Glutamatergic neuron (in vitro differentiated cells): ENCODE results near the gene ASXL1. TPM values are rescaled to one million over a fixed set of nuclear protein-coding genes. Genes with fewer than 3 reads are reported as not detected.

Experiments
- DNase-seq: peaks from one replicate; pipeline ENCODE4 v3.0.0; 2022
- H3K27ac Mint-ChIP-seq: one replicate; pipeline ENCODE4 v1.8.0; 2020; ENCODE audit warnings: mild to moderate bottlenecking, mixed read lengths, inconsistent platforms; ENCODE audit not compliant: unreplicated experiment
- H3K27me3 Mint-ChIP-seq: one replicate; pipeline ENCODE4 v1.8.0; 2020; ENCODE audit warnings: mild to moderate bottlenecking, moderate library complexity, mixed read lengths, inconsistent platforms; ENCODE audit not compliant: unreplicated experiment
- H3K36me3 Mint-ChIP-seq: one replicate; pipeline ENCODE4 v1.8.0; 2020; ENCODE audit warnings: mild to moderate bottlenecking, mixed read lengths, inconsistent platforms; ENCODE audit not compliant: unreplicated experiment
- H3K4me1 Mint-ChIP-seq: one replicate; pipeline ENCODE4 v1.8.0; 2020; ENCODE audit warnings: mild to moderate bottlenecking, low read depth, mixed read lengths, inconsistent platforms; ENCODE audit not compliant: unreplicated experiment
- H3K4me3 Mint-ChIP-seq: one replicate; pipeline ENCODE4 v1.8.0; 2020; ENCODE audit warnings: mild to moderate bottlenecking, mixed read lengths, inconsistent platforms; ENCODE audit not compliant: unreplicated experiment
- H3K9me3 Mint-ChIP-seq: one replicate; pipeline ENCODE4 v1.8.0; 2020; ENCODE audit warnings: mild to moderate bottlenecking, moderate library complexity, mixed read lengths, inconsistent platforms; ENCODE audit not compliant: unreplicated experiment
- CTCF ChIP-seq: fragments of 200-600 bp; sonication (generic); IDR thresholded peaks from one replicate; pipeline ENCODE4 v1.5.0; 2021; ENCODE audit not compliant: partially characterized antibody, unreplicated experiment
- total RNA-seq: library from RNA; stranded (reverse); fragmentation: NEBNext Ultra II Directional; extraction: Animal tissue kit (Norgen Biotek cat#: 25700); gene quantifications from one replicate; pipeline ENCODE4 v1.2.1, GENCODE V29; 2021; ENCODE audit not compliant: unreplicated experiment

The ASXL1 gene
- total RNA-seq, 1 donor from 2014 or later = 85.1 TPM

- H3K36me3 Mint-ChIP-seq = peaks cover 26% of the 10 kb centered on the region
- H3K27ac Mint-ChIP-seq = no peak overlapping the region
- H3K9me3 Mint-ChIP-seq = peaks cover 8% of the 10 kb centered on the region
- H3K4me1 Mint-ChIP-seq = peaks cover 9% of the 10 kb centered on the region
- no peak overlapping the region for H3K4me3 Mint-ChIP-seq
- DNase-seq = no peak
- no peak for TF ChIP-seq CTCF
- peaks cover 3% of the 10 kb centered on the region for H3K27me3 Mint-ChIP-seq
Measured at GRCh38 chr20:32435449-32436107, 77.4 kb downstream of the ASXL1 start.

- no peak for DNase-seq
- peaks cover 11% of the 10 kb centered on the region for H3K4me1 Mint-ChIP-seq
- no peak for TF ChIP-seq CTCF
- no peak overlapping the region for H3K4me3 Mint-ChIP-seq
- peaks cover 8% of the 10 kb centered on the region for H3K9me3 Mint-ChIP-seq
- peaks cover 26% of the 10 kb centered on the region for H3K36me3 Mint-ChIP-seq
- H3K27ac Mint-ChIP-seq = no peak overlapping the region
- peaks cover 3% of the 10 kb centered on the region for H3K27me3 Mint-ChIP-seq
Measured at GRCh38 chr20:32436142-32436861, 78.2 kb downstream of the ASXL1 start.

- no peak overlapping the region for H3K27ac Mint-ChIP-seq
- TF ChIP-seq CTCF = no peak
- DNase-seq = no peak
- peaks cover 26% of the 10 kb centered on the region for H3K36me3 Mint-ChIP-seq
- H3K9me3 Mint-ChIP-seq = peaks cover 8% of the 10 kb centered on the region
- peaks cover 3% of the 10 kb centered on the region for H3K27me3 Mint-ChIP-seq
- no peak overlapping the region for H3K4me3 Mint-ChIP-seq
- peaks cover 17% of the 10 kb centered on the region for H3K4me1 Mint-ChIP-seq
Measured at GRCh38 chr20:32436968-32437367, 78.8 kb downstream of the ASXL1 start.

- Mint-ChIP-seq H3K27ac (no peak overlapping the region), H3K27me3 (peaks cover 3% of the 10 kb centered on the region), H3K9me3 (peaks cover 8% of the 10 kb centered on the region), H3K4me3 (no peak overlapping the region), H3K36me3 (peaks cover 25% of the 10 kb centered on the region), H3K4me1 (peaks cover 17% of the 10 kb centered on the region)
- peak; percentile 77 for TF ChIP-seq CTCF
- DNase-seq = no peak
Measured at GRCh38 chr20:32437391-32438074, 79.4 kb downstream of the ASXL1 start.
